Choroid plexus epithelial cell (primary cell): ENCODE data around the gene MATCAP1.

Experiments
- DNase-seq: peaks from one replicate; pipeline ENCODE4 v3.0.0-alpha.2; 2010; ENCODE audit warnings: low read depth
- H3K4me3 ChIP-seq: 2 replicates; pipeline ENCODE4 v1.5.1; 2011; ENCODE audit warnings: low read depth, mild to moderate bottlenecking, control low read depth, low read length, moderate library complexity
- TF ChIP-seq, protein P1 (sequence below): conservative IDR thresholded peaks from 2 replicates; pipeline ENCODE4 v1.5.1; 2011; ENCODE audit warnings: low read depth, mild to moderate bottlenecking, control low read depth, inconsistent platforms, low read length, moderate library complexity

The MATCAP1 gene

GRCh38 chr16:67179421-67180080 is 4.2 kb downstream of the MATCAP1 start:
- no peak for DNase-seq
- H3K4me3 ChIP-seq: no peak overlapping the region
- TF ChIP-seq, protein P1, sequence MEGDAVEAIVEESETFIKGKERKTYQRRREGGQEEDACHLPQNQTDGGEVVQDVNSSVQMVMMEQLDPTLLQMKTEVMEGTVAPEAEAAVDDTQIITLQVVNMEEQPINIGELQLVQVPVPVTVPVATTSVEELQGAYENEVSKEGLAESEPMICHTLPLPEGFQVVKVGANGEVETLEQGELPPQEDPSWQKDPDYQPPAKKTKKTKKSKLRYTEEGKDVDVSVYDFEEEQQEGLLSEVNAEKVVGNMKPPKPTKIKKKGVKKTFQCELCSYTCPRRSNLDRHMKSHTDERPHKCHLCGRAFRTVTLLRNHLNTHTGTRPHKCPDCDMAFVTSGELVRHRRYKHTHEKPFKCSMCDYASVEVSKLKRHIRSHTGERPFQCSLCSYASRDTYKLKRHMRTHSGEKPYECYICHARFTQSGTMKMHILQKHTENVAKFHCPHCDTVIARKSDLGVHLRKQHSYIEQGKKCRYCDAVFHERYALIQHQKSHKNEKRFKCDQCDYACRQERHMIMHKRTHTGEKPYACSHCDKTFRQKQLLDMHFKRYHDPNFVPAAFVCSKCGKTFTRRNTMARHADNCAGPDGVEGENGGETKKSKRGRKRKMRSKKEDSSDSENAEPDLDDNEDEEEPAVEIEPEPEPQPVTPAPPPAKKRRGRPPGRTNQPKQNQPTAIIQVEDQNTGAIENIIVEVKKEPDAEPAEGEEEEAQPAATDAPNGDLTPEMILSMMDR: peak; percentile 37

DNA sequence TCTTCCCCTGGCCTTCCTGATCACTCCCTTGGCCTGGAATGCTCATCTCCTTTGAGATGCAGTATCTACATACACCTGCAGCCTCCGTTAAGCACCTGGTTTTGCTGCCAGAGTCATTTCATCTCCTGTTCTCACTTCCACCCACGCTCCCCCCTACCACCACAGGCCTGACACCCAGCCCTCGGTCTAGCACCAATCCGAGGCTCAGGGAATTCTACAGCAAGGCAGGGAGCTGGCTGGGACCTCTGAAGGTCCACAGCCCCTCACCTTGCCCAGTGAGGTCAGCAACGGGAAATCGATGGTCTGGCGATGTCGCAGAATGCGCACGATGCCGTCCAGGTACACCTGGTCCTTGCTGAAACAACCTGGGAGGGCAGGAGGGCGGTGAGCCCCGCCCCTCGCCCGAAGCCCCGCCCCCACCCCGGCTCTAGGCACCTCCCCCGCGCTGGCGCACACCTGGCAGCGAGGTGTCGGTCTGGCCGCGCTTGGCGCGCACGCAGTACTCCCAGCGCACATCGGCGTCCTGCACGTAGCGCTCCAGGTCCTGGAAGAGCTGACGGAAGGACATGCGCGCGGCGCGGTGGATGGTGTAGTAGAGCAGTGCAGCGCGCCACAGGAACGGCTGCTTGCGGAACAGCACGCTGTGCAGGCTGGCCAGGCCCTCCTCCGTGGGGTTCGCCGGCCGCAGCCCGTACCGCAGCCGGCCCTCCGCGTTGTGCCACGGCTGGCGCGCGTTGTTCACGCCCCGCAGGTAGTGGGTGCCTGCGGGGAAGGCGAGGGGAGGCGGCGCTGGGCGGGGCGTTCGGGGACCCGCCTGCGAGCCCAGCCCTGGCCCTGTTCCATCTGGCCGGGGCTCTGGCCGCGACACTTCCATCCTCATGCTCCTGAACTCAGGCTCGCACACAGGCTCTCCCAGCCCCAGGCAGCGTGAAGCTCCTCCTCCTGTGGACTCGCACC is 5.7 kb downstream of the MATCAP1 start:
- DNase-seq: peak; percentile 73
- H3K4me3 ChIP-seq: peak overlapping the region; percentile 53
- TF ChIP-seq, protein P1: no peak

GRCh38 chr16:67176662-67177061 is 7.1 kb downstream of the MATCAP1 start:
- no peak for DNase-seq
- TF ChIP-seq, protein P1: no peak
- H3K4me3 ChIP-seq: no peak overlapping the region

GRCh38 chr16:67174706-67175231 is 9.0 kb downstream of the MATCAP1 start:
- H3K4me3 ChIP-seq: peak overlapping the region; percentile 58
- DNase-seq: no peak
- TF ChIP-seq, protein P1: no peak

DNA sequence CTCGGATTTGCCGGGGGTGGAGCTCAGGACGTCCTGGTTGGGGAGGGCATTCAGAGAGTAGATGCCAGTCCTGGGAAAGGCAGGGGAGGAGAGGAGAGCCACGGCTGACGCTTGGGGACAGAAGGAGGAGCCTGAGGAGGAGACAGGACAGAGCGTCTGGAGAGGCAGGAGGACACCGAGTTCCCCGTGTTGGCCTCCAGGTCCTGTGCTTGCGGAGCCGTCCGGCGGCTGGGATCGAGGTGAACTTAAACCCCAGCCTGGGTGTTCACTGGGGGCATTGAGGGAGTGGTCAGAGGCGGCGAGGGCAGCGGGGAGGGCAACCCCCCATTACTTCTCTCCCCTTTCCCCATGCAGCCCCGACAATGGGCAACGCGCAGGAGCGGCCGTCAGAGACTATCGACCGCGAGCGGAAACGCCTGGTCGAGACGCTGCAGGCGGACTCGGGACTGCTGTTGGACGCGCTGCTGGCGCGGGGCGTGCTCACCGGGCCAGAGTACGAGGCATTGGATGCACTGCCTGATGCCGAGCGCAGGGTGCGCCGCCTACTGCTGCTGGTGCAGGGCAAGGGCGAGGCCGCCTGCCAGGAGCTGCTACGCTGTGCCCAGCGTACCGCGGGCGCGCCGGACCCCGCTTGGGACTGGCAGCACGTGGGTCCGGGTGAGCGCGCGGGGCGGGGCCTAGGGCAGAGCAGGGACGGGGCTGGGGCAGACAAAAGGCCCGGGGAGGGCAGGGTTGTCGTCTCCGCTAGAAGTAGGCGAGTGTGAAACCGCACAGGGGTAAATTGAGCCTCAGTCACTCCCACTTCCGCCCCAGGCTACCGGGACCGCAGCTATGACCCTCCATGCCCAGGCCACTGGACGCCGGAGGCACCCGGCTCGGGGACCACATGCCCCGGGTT is 9.7 kb downstream of the MATCAP1 start:
- peak overlapping the region; percentile 58 for H3K4me3 ChIP-seq
- DNase-seq: peak; percentile 80
- TF ChIP-seq, protein P1: no peak

GRCh38 chr16:67173323-67173722 is 10.4 kb downstream of the MATCAP1 start:
- no peak for DNase-seq
- H3K4me3 ChIP-seq: no peak overlapping the region
- TF ChIP-seq, protein P1: no peak
